AG10803 (cell line): ENCODE results near the gene IL33.

Experiments
- DNase-seq: peaks from one replicate; pipeline ENCODE4 v3.0.0; 2010; ENCODE audit warnings: low read depth
- H3K4me3 ChIP-seq: 2 replicates; pipeline ENCODE4 v1.5.1; 2011; ENCODE audit warnings: mild to moderate bottlenecking, low read length, control low read depth
- CTCF ChIP-seq: conservative IDR thresholded peaks from 2 replicates; pipeline ENCODE4 v1.5.1; 2011; ENCODE audit warnings: mild to moderate bottlenecking, low read length, control low read depth, inconsistent platforms

IL33 gene

DNA sequence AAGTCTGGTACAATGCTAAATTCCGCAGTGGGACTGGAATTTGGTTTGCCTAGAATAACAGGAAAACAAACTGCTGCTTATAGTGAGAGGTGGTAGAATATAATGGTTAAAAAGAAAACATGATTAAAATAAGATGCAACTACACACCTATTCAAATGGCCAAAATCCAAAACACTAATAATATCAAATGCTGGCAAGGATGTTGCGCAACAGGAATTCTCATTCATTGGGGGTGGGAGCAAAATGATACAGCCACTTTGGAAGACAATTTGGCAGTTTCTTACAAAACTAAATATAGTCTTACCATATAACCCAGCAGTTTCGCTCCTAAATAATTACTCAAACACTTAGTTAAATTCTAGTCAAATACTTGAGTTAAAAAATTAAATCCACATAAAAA is 61.8 kb downstream of the IL33 start:
- no peak for DNase-seq
- TF ChIP-seq CTCF = no peak
- no peak overlapping the region for H3K4me3 ChIP-seq

- no peak for TF ChIP-seq CTCF
- no peak overlapping the region for H3K4me3 ChIP-seq
These were observed 86.3 kb downstream of the IL33 start for GRCh38 chr9:6301858-6302257.

DNA sequence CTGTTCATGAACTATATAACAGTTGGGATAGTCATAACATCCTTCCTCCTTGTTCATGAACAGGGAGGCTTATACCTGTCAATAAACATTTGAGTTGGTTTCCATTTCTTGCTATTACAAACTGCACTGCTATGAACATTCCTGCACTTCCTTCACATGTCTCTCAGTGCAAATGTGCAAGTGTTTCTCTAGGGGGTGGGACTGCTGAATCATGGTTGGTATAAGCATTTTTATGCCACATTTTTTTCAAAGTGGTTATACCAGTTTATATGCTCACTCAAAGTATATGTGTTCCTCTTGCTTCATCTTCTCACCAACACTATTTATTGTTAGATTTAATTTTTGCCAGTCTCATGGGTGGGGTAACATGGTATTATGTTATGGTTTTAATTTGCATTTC is 86.8 kb downstream of the IL33 start:
- no peak overlapping the region for H3K4me3 ChIP-seq
- TF ChIP-seq CTCF = no peak
- no peak for DNase-seq

More at GRCh38 chr9:6301858-6302257, 86.3 kb downstream of the IL33 start:
- DNase-seq = no peak

- no peak overlapping the region for H3K4me3 ChIP-seq
- no peak for DNase-seq
- no peak for TF ChIP-seq CTCF
These were observed 88.6 kb downstream of the IL33 start for GRCh38 chr9:6304232-6304631.

GRCh38 chr9:6305954-6306563 is 90.5 kb downstream of the IL33 start:
- no peak overlapping the region for H3K4me3 ChIP-seq
- peak; percentile 74 for TF ChIP-seq CTCF
- peak; percentile 55 for DNase-seq
